Right lobe of liver (tissue), 6 donors: ENCODE data around the gene RHBG. TPM values are rescaled to one million over a fixed set of nuclear protein-coding genes. Genes with fewer than 3 reads are reported as not detected.

Experiments
- ATAC-seq, 4 donors: fragments of 200-7000 bp; cut with Tn5 transposase; one replicate each; pipeline ENCODE4 v1.9.1; 2020; ENCODE audit warnings: mild to moderate bottlenecking in 4 of 4, moderate library complexity in 4 of 4
- DNase-seq, 3 donors: peaks; one replicate each; pipeline ENCODE4 v3.0.0-alpha.2; 2020
- H3K27ac ChIP-seq, 3 donors: fragments of 200-600 bp; one replicate each; pipeline ENCODE4 v1.8.0; 2022
- H3K27me3 ChIP-seq, 2 donors: fragments of 200-600 bp; one replicate each; pipeline ENCODE4 v1.8.0; 2022
- H3K36me3 ChIP-seq, 4 donors: fragments of 200-600 bp; sonication (generic) in 1 of 4; one replicate each; pipeline versions ENCODE4 v1.5.1 to v1.8.0; 2017 to 2022; ENCODE audit warnings: control low read depth in 1 of 4
- H3K4me1 ChIP-seq, 4 donors: fragments of 200-600 bp; sonication (generic) in 1 of 4; one replicate each; pipeline versions ENCODE4 v1.5.1 to v1.8.0; 2017 to 2022; ENCODE audit warnings: control low read depth in 1 of 4
- H3K4me3 ChIP-seq, 3 donors: fragments of 200-600 bp; one replicate each; pipeline ENCODE4 v1.8.0; 2022
- H3K9me3 ChIP-seq, 4 donors: fragments of 200-600 bp; sonication (generic) in 1 of 4; one replicate each; pipeline versions ENCODE4 v1.5.1 to v1.8.0; 2017 to 2022; ENCODE audit warnings: control low read depth in 1 of 4
- CTCF ChIP-seq, 4 donors: fragments of 200-600 bp in 3 of 4; fragments of 450-650 bp in 1 of 4; IDR thresholded peaks; one replicate each; pipeline versions ENCODE4 v1.5.1 to v1.8.0; 2016 to 2022; ENCODE audit warnings: antibody characterized with exemption in 4 of 4, mild to moderate bottlenecking in 2 of 4
- POLR2A ChIP-seq: fragments of 450-650 bp; IDR thresholded peaks from one replicate; pipeline ENCODE4 v1.6.1; 2017; ENCODE audit warnings: antibody characterized with exemption, mild to moderate bottlenecking
- WGBS: methylation state at CpG from one replicate; pipeline ENCODE4 v1.1.6; 2018; ENCODE audit warnings: low coverage, low lambda C conversion rate; ENCODE audit not compliant: insufficient coverage; ENCODE audit errors: missing lambda C conversion rate; 5-methylcytosine and 5-hydroxymethylcytosine counted together
- intact Hi-C, 2 donors: fragments of 100-400 bp; cut with DNase I; formaldehyde crosslinking; loops; one replicate each; pipeline versions ENCODE4 v1.11.2 to v1.14.1; 2022
- total RNA-seq, 6 experiments: library from RNA; depleted of rRNA in 2 of 6; stranded (reverse); fragments of >200 nt in 2 of 6; fragmentation: NEBNext Ultra II Directional in 3 of 6; extraction: Animal tissue kit (Norgen Biotek cat#: 25700) in 3 of 6; gene quantifications; one replicate each; pipeline versions ENCODE4 v1.1.0 to v1.2.4, GENCODE V29; 2016 to 2023
- donor health status: DM: no; HTN: yes; CAD: no.
- donor health status: DM: no; HTN: no; CAD: no.
- donor health status: DM: no; HTN: no; CAD: no.
- donor health status: DM: no; HTN: yes; CAD: no.
- donor health status: DM: no; HTN: yes; CAD: no.

RHBG gene
- total RNA-seq, 6 experiments from 2014 or later, result 0.42 to 1.6 (median 1.1) TPM; not detected in 2

GRCh38 chr1:156389311-156389710, 20.3 kb downstream of the RHBG start:
- Histone ChIP-seq H3K27ac (no peak overlapping the region), H3K9me3 (no peaks in the 10 kb centered on the region), H3K36me3 (no peaks in the 10 kb centered on the region), H3K4me3 (no peak overlapping the region), H3K27me3 (no peaks in the 10 kb centered on the region), H3K4me1 (no peaks in the 10 kb centered on the region)
- WGBS, result 83% methylated on average over 2 of the region's 8 CpGs
- no peak for ATAC-seq
- no peak for DNase-seq
- intact Hi-C loops, result loop anchor here (5.0 to 10.0 kb wide), 3 partner anchors 53 to 225 kb away; partner anchors contain the start of gene HAPLN2 (in 1 of the 2)
- TF ChIP-seq CTCF (IDR thresholded peaks at IDR 0.05), result no peak
- TF ChIP-seq POLR2A, result no peak

- intact Hi-C loops, result no loop called here
- H3K27ac ChIP-seq, result no peak overlapping the region
- no peaks in the 10 kb centered on the region for H3K27me3 ChIP-seq
- ATAC-seq, result no peak
- DNase-seq, result no peak
- no peaks in the 10 kb centered on the region for H3K9me3 ChIP-seq
- 55% methylated on average over 12 of the region's 20 CpGs for WGBS
- H3K36me3 ChIP-seq, result no peaks in the 10 kb centered on the region
- no peaks in the 10 kb centered on the region for H3K4me1 ChIP-seq
- no peak overlapping the region for H3K4me3 ChIP-seq
- TF ChIP-seq POLR2A (no peak), CTCF (IDR thresholded peaks at IDR 0.05) (no peak)
Observed at GRCh38 chr1:156390469-156391365, 21.7 kb downstream of the RHBG start.

- H3K4me1 ChIP-seq, result no peaks in the 10 kb centered on the region
- H3K36me3 ChIP-seq, result no peaks in the 10 kb centered on the region
- no peaks in the 10 kb centered on the region for H3K9me3 ChIP-seq
- no peaks in the 10 kb centered on the region for H3K27me3 ChIP-seq
- H3K4me3 ChIP-seq, result no peak overlapping the region
- H3K27ac ChIP-seq, result no peak overlapping the region
- no peak for DNase-seq
- WGBS, result no CpG with 5 or more reads among the region's 11 CpGs
- no peak for ATAC-seq
- TF ChIP-seq CTCF (IDR thresholded peaks at IDR 0.05) (no peak), POLR2A (no peak)
- intact Hi-C loops, result no loop called here
Observed at GRCh38 chr1:156391366-156391677, 22.3 kb downstream of the RHBG start.

GRCh38 chr1:156391701-156392100, 22.7 kb downstream of the RHBG start:
- 61% methylated on average over 3 of the region's 8 CpGs for WGBS
- intact Hi-C loops, result no loop called here
- H3K27ac ChIP-seq, result no peak overlapping the region
- ATAC-seq (no peak), DNase-seq (no peak)
- TF ChIP-seq POLR2A (no peak), CTCF (IDR thresholded peaks at IDR 0.05) (no peak)
- H3K36me3 ChIP-seq, result no peaks in the 10 kb centered on the region
- H3K9me3 ChIP-seq, result no peaks in the 10 kb centered on the region
- no peaks in the 10 kb centered on the region for H3K27me3 ChIP-seq
- no peaks in the 10 kb centered on the region for H3K4me1 ChIP-seq
- H3K4me3 ChIP-seq, result no peak overlapping the region
